OCI-M1 (cell line): Measurements from ENCODE around the gene PPP2R3B.
"Not testable (repeated sequence)": the region's sequence is repeated elsewhere in the genome, so short reads cannot be mapped to it uniquely, and the experiment has no call there.

ENCODE experiments used
- DNase-seq: peaks from one replicate; lab custom pipeline; 2025; lab: John Stamatoyannopoulos, UW

PPP2R3B gene

DNA sequence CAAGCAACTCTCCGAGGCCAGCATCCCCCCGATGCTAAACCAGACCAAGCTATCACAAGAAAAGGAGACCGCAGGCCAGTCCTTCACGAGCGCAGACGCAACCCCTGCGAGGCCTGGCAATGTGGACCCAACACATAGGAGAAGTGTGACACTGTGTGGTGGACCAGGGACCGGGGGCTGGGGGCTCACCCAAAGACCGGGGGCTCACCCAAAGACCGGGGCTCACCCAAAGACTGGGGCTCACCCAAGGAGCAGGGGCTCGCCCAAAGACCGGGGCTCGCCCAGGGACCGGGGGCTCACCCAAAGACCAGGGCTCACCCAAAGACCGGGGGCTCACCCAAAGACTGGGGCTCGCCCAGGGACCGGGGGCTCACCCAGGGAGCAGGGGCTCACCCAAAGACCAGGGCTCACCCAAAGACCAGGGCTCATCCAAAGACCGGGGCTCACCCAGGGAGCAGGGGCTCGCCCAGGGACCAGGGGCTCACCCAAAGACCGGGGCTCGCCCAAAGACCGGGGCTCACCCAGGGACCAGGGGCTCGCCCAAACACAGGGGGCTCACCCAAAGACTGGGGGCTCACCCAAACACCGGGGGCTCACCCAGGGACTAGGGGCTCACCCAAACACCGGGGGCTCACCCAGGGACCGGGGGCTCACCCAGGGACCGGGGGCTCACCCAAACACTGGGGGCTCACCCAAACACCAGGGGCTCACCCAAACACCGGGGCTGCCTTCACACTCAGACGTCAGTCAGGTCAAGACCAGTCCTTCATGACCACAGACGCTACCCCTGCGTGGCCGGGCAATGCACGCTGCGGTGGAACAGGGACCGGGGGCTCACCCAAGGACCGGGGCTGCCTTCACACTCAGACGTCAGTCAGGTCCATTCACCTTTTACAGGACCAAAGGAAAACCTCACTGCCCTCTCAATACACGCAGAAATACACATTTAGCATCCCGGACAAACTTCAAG, 32.9 kb downstream of the PPP2R3B start:
- no peak for DNase-seq

DNA sequence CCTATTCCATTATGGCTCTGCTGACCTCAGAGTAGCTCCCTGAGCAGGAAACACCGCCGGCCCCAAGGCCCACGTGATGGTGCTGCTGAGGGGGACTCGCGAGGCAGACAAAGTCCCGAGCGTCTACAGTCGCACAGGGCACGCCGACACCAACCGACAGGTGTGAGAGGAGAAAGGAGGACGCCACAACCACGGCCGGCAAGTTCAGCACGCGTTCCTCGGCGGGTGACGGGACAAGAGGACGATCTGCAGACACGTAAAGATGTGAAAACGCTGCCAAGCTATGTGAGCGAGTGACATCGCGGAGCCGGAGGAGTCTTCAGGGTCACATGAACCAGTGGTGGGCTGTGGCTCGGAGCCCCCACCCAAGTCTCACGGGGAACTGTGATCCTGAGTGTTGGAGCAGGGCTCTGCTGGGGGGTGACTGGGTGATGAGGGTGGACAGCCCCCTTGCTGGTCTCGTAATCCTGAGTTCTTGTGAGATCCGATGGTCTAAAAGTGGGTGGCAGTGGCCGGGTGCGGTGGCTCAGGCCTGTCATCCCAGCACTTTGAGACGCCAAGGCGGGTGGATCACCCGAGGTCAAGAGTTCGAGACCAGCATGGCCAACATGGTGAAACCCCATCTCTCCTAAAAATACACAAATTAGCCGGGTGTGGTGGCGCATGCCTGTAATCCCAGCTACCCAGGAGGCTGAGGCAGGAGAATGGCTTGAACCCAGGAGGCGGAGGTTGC, 34.0 kb downstream of the PPP2R3B start:
- no peak for DNase-seq

DNA sequence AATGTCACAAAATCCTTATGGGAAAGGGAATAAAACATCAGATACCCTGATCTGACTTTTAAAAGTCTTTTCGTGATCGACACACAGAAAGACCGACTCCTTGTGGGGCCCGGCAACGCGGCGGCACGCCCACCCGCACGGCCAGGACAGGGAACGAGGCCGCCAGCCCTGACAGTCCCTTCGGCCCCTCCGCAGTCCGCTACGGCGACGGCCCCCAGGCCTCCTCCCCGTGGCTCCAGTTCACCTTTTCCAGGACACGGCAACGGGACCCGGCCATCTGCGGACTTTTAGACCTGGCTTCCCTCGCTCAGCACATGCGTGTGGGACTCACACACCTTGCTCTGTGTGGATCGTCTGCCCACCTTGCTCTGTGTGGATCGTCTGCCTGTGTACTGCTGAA, 34.5 kb downstream of the PPP2R3B start:
- no peak for DNase-seq

DNA sequence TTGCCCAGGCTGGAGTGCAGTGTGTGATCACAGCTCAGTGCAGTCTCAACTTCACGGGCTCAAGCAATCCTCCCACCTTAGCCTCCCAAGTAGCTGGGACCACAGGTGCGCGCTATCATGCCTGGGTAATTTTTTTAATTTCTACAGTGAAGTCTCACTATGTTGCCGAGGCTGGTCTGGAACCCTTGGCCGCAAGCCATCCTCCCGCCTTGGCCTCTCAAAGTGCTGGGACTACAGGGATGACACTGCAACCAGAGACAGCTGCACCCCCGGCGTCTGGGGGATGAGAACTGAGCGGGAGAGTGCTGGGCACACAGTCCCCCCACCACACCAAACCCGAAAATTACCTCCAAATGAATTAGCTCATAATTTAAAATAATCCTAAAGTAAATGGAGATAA, 35.0 kb downstream of the PPP2R3B start:
- no peak for DNase-seq

DNA sequence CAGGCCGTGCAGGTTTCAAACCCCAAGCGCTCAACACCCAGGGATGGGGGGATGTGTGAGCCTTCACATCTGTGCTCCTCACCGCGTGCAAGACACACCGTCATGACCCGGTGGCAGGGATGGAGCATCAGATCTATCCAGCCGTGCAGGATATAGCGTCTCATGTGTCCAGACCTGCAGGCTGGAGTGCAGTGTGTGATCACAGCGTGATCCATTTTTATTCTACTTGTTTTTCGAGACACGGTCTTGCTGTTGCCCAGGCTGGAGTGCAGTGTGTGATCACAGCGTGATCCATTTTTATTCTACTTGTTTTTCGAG, 35.4 kb downstream of the PPP2R3B start:
- DNase-seq, result not testable (repeated sequence)

DNA sequence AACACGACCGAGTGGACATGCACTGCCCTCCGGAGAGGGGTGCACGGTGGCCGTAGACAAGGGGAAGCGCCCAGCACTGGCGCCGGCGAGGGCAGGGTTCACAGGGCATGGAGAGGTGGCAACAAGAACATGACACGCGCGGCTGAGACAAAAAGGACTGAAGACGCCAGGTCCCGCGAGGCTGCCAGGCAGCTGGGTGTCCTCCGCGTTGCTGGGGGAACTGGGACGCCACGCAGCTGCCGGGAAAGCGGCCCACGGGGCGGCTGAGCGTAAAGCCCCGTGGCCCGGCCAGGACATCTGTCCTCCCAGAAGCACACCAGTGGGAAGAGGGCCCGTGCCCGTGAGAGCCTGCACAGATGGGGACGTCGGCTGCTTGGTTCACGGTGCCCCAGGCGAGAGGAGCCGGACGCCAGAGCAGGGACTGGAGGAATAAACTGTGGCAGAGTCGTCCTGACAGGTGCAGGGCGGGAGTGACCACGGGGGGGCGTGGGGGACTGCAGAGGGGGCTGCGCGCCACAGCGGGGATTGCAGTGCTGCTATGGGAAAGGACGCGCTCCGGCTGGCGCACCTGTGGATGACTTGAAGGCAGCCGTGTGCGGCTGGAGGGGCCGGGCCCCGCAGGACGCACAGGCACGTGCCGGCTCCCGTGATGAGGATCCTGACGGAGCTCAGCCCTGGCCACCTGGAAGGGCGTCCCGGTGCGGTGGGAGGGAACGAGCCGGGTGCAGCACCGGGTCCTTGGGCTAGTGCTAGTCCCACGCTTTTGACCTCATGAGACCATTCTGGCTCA, 36.0 kb downstream of the PPP2R3B start:
- no peak for DNase-seq

DNA sequence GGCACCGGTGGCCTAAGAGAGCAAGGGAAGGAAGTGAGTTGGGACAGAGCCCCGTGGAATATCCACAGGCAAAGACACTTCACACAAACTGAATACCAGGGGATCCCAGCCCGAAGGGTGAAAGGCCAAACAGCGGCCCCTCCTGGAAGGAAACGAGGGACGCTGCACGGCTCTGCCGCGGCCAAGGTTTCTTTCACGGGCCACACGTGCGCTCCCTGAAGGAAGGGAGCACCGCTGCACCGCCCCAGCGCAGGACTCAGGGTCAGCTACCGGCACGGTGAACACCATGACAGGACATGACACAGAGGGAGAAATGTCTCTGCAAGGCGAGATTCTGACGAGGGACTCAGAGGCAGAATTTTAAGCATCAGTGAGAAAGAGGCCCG, 36.6 kb downstream of the PPP2R3B start:
- DNase-seq, result no peak

DNA sequence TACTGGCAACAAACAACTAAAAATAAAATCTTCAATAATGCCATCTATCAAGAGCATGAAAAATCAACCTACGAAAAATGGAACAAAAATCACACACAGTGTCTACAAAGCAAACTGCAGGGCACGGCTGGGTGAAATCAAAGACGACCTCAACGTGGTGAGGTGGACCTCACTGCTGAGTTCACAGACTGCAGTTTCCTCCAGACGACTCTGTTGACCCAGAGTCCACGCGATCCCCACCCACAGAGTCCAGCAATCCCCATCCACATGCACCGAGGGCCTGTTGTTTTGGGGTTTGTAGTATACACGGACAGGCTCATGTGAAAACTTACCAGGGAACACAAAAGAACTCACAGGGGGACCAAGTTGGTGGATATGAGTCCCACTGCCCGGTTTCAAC, 37.0 kb downstream of the PPP2R3B start:
- DNase-seq, result no peak

DNA sequence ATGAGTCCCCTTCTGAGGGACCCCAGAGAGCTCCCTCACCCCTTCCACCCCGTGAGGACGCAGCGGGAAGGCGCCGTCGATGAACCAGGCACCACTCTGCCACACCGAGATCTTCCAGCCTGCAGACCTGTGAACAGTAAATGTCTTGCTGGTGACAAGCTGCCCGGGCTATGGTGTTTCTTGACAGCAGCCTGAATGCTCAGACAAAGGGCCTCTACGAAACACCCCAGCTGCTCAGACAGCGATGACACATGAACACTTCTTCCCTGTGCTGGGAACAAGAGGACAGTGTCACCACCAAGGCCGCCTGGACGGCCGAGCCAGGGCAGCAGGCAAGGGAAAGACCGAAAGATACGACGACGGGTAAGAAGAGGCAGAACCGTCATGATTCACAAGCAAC, 37.5 kb downstream of the PPP2R3B start:
- DNase-seq, result no peak

DNA sequence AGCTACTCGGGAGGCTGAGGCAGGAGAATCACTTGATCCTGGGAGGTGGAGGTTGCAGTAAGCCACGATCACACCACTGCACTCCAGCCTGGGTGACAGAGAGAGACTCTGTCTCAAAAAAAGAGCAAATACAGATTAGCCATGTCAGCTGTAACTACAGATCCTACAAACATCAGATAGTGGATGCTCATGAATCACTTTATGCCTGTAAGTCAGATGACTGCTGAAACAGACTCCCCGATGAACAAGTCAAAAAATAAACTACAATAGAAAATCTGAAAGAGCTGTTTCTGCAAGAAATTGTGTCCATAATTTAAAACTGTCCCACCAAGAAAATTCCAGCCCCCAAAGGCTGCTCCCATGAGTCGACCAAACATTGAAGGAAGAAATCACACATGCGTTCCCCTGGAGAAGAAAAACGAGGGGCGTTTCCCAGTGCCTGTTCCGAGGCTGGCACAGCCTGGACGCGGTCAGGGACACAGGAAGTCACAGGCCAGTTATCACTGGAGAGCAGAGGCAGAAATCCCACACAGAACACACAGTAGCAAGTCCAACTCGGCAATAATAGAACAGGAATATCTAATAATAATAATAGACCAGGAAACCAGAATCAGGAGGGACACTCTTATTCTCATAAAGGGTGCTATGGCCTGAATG, 38.1 kb downstream of the PPP2R3B start:
- peak; percentile 7 for DNase-seq

DNA sequence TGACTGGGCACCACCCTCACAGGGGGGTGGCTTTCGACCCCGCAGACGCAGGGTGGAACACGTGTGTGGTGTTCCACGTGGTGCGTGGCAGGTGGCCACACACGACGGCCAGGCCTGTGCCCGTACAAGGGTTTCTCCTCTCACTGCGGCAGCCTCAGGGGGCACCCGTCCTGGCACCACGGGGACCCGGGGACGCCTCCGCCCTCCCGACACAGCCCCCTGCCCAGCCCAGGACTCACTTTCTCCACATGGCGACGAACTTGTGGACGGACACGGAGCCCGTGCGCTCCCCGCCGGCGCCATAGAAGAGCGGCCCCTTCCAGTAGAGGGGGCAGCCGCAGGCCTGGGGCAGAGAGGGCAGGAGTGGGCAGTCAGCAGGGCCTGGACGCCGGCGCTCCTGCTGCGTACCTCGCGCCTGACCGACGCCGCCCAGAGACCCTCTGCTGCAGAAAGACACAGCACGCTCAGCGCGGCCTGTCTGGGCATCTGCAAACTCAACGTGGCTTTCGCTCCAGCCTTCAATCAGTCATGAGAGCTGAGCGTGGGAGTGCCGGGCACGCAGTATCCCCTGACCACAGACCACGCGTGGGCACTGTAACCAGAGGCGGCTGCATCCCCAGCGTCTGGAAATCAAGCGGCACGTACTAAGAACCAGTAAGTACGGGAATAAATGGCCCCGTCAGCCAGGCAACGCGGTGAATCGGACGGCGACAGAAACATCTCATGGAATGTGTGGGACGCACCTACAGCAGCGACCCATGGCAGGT, 39.2 kb downstream of the PPP2R3B start:
- no peak for DNase-seq

DNA sequence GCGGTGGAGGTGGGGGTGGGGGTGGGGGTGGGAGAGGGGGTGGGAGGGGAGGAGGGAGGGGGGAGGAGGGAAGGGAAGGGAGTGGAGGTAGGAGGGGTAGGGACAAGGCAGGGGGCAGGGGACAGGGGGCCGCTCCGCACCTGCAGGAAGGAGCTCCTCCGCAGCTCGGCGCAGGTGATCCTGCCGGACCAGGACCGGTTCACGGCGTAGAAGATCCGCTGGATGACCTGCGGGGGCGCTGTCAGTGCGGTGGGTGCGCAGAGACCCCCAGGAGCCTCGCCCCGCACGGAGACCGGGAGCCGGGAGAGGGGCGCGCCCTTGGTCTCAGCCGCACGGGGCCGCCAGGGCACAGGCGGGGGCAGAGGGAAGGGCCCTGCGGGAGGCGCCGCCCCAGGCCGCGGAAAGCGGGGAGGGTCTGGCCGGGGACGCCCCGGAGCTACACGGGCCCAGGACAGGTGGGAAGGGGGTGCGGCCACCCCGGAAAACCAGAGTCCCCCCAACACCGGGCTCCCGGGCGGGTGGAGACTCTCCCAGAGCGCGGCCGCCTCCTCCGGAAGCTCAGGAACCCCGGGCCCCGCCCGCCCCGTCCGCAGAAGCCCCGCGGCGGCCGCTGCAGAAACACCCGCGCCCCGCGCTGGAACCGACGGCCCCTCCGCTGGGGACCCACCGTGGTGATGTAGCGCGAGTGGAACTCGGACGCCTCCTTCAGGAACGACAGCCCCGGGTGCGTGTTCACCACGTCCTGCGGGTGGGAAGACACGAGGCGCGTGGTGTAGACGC, 40.5 kb downstream of the PPP2R3B start:
- DNase-seq, result no peak

DNA sequence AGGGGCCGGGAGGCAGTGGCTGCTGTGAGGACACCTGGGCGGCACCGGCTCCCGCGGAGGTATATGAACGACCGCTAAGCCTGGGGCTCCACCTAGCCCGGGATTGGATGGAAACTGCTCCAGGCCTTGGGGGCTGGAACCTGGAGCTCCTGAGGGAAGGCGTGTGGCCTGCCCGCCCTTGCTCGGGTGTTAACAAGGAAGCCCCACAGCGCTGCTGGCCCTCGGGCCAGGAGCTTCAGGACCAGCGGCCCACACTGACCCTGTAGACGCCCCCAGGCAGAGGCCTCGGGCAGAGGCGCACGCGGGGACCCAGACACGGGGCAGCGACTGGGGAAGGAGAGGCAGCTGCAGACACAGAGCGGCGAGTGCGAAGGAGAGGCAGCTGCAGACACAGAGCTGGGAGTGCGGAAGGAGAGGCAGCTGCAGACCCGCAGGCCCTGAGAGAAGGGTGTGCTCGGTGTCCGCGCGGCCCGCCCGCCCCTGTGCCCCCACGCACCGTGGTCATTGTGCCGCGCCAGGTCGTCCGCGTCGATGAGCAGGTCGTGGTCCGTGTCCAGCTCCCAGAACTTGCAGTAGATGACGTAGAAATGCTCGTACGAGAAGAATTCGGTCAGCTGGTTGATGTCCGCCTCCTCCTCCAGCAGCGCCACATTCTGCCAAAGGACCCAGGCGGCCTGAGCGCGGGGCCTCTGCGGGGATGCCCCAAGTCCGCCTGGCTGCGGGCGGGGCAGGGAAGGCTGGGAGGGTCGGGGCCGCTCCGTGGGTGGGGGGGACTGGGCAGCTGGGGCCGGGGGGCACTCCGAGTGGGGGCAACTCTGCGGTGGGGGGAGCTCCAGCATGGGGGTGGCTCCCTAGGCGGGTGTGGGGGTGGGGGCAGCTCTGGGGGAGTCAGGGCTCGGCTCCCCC, 41.4 kb downstream of the PPP2R3B start:
- DNase-seq, result no peak

DNA sequence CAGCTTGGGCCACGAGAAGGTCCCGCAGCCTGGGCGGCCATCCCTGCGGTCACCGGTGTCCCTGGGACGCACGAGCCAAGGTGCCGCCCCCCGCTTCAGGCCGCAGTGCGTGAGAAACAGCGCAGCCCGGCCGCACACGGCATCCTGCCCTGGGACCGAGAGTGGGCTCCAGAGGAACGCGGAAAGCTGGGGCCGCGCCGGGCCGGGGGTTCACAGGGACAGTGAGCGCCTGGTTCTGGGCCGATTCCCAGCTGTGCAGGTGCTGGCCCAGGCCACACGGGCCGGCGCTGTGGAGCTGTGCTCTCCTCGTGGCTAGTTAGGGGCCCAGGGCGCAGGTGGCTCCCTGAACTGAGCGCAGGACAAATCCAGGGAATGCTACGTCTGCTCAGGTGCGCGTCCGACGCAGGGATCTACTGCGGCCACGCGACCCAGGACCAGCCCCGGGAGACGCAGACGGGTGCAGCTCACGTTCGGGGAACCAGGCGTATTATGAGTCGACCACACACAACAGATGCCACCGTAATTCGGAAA, 42.3 kb downstream of the PPP2R3B start:
- no peak for DNase-seq

DNA sequence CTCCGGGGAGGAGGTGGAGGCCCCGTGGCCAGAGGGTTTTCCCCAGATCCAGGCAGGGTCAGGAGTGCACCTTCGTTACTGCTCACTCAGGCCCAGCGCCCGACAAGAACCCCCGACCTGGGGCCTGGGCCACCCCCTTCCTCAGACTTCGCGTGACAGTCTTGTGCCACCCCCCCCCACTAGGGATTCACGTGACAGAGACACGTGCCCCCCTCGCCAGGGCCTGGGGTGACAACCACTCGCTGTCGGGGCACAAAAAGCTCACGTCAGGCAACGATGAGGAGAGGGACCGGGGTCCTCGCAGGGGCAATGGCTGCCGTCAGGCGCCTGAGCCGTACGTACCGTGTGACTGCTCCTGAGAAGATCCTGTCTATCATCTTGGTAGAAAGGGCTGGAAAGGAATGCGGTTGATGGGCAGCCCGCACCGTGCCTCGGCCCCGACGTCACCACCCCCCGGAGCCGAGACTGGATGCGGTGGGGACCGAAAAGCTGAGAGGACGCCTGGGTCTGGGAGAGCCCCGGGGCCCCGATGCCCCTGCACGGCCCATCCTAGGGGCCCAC, 45.1 kb downstream of the PPP2R3B start:
- no peak for DNase-seq

DNA sequence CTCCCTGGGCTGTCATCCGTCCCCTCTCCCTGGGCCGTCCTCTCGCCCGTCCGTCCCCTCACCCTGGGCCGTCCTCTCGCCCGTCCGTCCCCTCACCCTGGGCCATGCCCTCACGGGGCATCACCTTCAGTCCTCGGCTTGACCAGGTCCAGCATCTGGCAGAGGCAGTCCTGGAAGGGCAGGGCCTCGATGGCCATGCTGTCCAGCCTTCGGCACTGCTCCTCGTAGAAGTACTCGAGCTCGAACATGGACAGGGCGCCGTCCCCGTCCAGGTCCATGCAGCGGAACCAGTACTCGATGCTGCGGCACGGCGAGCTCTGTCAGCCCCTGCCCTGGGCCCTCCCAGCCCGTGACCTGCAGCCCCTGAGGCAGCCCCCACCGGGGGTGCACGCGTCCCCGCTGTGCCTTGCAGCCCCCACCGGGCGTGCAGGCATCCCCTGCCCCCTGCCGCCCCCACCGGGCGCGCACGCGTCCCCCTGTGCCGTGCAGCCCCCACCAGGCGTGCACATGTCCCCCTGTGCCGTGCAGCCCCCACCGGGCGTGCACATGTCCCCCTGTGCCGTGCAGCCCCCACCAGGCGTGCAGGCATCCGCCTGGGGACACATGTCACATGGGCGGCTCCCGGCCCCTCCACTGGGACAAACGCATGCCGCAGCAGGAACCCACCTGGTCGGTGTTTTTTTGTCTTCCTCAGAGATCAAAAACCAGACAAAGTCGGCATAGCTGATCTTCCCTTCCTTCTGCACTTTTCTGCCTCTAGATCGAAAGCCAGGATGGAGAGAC, 45.9 kb downstream of the PPP2R3B start:
- no peak for DNase-seq

DNA sequence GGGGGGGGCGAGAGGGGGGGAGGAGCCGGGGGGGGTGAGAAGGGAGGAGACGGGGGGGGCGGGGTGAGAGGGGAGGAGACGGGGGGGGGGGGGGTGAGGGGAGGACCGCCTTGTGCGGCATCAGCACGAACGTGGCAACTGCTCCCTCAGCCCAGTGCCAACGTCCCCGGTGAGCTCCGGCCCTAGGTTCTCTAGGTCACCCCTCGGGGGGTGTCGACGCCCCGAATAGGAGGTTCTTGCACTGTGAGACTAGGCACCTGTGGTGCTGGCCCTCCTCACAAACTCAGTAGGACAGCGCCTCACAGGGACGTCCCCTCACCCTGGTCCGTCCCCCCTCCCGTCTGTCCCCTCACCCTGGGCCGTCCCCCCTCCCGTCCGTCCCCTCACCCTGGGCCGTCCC, 46.6 kb downstream of the PPP2R3B start:
- no peak for DNase-seq

DNA sequence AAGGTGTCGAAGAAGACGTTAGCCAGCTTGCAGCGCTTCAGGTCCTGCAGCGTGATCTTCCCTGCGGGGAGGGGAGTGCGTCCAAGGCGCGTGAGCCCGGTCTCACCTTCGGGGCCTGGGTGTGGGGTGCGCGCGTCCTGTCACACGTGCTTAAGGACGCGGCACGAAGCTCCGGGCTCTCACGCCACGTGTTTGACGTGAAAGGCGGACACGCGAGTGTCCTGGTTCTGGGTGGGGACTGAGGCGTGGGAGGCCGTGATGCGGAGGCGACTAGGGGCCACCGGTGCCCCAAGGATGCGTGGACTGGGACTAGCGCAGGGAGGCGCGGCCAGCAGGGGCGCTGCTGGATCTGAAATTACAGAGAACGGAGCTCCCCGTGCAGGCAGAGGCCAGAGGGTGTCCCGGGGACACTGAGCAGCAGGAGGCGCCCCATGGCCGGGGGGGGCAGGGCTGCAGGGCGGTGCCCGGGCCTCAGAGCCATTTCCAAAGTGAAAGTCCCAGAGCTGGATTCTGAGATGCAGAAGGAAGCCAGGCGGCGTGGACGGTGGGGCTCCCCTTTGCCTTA, 47.8 kb downstream of the PPP2R3B start:
- DNase-seq, result no peak
